IPS-NIHi7 (cell line): Measurements from ENCODE around the gene ZNF248.

Experiments used
- DNase-seq: peaks from one replicate; pipeline ENCODE4 v3.0.0; 2012; ENCODE audit warnings: mixed read lengths; ENCODE audit errors: extremely low spot score

Gene ZNF248

DNA sequence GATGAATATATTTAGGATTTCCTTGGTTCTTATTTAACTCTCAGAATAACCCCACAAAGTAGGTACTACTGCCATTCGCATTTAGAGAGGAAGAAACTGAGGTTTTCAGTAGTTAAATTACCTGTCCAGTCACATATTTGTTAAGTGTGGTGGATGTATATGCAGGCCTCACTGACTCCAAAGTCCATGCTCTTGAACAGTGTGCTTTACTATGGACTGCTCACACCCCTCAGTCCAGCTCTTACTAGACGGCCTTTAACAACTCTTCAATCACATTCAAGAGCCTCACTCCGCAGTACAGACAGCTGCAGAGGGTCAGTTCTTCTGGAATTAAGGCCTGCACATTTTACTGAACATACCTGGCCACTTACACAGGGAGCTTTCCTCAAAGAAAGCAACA, 36.2 kb downstream of the ZNF248 start:
- DNase-seq: no peak

- DNase-seq: no peak
Observed at GRCh38 chr10:37819797-37820196, 37.6 kb downstream of the ZNF248 start.

GRCh38 chr10:37816290-37816689, 41.1 kb downstream of the ZNF248 start:
- no peak for DNase-seq

DNA sequence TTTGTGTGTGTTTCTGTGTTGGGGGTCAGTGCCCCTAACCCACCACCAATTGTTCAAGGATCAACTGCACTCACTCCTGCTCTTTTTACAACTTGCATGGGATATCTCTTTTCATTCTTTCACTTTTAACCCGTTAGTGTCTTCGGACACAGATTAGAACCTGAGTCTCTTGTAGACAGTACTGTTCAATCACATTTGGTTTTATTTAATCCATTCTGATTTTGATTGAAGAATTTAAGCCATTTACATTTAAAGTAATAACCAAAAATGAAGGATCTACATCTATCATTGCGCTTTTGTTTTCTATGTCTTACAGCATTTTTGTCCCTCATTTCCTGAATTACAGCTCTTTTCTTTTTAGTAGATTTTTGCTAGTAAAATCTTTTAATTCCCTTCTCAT, 43.6 kb downstream of the ZNF248 start:
- DNase-seq: no peak

GRCh38 chr10:37812290-37812689, 45.1 kb downstream of the ZNF248 start:
- DNase-seq: no peak

DNA sequence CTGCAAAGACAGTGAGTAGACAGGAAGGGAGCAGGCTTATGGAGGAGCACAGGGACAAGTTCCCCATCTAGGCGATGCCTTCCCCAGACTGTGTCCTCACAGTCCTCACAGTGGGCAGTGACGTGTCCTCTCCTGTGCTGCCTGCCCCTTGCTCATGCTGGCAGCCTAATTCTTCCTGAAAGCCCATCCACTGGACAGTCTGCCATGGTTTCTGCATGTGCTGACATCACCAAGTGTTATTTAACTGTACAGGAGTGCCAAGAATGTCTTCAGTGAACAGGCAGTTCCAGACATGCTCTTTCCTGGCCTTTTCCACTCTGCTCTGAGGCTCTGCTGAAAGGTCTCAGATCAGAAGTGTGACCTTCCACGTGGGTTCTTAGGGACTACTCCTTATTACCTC, 54.1 kb downstream of the ZNF248 start:
- no peak for DNase-seq

- DNase-seq: no peak
Observed at GRCh38 chr10:37801557-37801956, 55.9 kb downstream of the ZNF248 start.

DNA sequence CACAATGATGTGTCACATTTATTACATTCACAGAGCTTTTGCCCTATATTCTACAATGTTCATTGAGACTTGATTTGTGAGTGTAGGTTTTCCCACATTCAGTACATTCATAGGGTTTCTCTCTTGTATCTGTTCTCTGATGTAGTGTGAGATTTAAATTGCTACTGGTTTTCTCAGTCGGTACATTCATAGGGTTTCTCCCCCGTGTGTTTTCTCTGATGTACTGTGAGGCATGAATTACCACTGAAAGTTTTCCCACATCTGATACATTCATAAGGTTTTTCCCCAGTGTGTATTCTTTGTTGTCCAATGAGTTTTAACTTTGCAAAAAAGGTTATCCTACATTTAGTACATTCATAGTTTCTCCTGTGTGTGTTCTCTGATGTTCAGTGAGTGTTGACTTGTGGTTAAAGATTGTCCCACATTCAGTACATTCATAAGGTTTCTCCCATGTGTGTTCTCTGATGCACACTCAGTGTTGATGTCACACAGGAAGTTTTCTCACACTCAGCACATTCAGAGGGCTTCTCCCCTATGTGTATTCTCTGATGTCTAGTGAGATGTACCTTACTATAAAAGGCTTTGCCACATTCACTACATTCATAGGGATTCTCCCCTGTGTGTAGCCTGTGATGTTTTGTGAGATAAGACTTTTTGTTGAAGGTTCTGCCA, 63.0 kb downstream of the ZNF248 start:
- DNase-seq: no peak

DNA sequence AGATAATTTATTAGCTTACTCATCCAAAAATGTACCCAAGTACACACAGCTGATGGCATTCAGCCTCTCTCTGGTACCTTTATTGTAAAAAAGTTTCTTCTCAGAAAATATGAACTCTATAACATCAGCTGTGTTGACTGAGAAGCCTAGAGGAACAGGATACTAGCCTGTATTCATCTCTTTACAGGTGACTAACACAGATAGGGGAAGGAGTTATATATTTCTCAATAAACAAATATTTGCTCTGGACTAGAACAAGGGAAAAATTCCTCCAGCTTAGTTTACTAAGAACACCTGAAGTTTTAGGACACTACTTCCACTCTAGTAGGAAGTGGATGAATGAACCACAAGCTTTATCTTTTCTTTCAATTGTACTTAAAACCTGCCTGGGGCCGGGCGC, 67.8 kb downstream of the ZNF248 start:
- DNase-seq: no peak

DNA sequence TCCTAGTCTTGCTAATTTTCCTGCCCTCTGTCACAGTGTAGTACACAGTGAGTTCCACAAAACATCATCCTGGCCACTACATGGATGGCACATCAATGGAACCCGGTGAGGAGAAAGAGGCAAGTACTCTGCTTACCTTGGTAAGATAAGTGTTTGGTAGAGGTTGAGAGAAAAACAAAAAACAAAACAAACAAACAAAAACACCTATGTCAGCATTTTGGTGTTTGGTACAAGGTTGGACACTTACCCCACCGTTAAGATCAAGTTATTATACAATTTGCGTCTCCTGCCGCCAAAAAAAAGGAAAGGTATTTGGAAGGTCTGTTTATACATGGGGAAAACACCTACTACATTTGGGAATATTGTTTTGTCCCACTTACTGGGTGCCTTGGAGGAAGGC, 72.7 kb downstream of the ZNF248 start:
- no peak for DNase-seq

GRCh38 chr10:37780536-37780935, 76.9 kb downstream of the ZNF248 start:
- DNase-seq: no peak

GRCh38 chr10:37777056-37777455, 80.4 kb downstream of the ZNF248 start:
- no peak for DNase-seq

GRCh38 chr10:37775612-37776011, 81.8 kb downstream of the ZNF248 start:
- DNase-seq: no peak

DNA sequence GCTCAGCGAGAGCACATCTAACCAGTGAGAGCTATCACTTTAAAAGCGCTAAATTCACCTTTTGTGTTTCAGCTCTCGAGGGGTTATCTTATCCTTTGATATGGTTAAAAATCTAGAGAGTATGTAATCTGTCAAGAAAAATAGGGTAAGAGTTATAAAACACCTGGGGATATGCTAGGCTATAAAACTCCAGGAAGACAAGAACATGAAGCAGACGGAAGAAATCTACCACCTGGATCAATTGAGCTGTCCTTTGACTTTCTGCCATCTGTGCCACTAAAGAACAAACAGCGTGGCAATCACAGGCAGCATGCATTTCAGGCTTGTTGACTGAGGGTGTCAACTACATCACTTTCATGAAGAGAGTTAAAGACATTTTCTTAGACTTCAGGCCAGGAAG, 83.1 kb downstream of the ZNF248 start:
- DNase-seq: no peak

DNA sequence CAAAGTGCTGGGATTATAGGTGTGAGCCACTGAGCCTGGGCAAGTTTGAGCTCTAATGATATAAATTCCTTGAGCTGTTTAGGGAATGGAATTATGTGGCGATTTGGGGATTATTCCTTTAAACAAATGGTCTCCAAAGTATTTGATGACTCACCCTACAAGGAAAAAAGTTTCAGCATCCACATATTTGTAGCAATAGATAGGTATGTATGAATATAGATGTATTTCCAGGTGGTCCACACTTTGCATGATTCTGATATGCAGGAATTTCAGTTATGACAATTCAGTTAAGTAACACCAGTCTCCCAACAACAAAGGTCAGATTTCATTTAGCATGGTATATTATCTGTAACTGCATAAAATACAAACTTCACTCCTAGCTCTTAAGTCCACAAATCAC, 92.2 kb downstream of the ZNF248 start:
- DNase-seq: no peak

DNA sequence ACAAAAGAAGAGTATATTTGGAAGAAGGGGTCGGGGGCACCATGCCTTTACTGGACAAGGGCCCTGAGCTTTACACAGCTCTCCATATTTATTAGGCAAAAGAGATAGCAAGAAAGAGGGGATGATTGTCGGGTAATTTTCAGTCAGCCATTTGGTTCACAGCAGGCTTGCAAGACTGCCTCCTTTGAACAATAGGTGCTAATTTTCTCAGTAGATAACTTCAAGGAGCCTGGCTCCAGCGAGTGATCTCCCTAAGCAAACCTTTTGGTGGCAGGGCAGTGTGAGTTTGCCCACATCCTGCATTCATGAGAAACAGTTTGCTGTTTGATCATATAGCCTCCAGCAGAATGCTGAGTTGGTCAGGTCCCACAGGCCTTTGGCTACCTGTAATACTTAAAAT, 94.3 kb downstream of the ZNF248 start:
- DNase-seq: no peak

GRCh38 chr10:37762287-37762686, 95.1 kb downstream of the ZNF248 start:
- DNase-seq: no peak

DNA sequence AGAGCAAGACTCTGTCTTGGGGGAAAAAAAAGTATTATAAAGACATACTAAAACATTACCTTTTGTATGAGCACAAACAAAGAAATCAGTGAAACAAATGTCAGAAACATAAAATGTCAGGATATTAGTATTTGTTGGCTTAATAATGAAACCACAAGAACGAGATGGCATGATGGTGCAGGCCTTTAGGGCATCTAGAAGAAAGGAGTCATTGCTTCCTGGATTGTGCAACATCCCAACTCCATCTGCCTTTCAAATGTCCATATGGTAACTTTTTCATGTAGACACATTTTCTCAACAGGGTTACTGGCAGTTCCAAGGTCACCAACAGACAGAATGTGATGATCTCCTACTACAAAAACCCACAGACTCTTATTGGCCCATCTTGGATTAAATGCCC, 96.6 kb downstream of the ZNF248 start:
- no peak for DNase-seq

DNA sequence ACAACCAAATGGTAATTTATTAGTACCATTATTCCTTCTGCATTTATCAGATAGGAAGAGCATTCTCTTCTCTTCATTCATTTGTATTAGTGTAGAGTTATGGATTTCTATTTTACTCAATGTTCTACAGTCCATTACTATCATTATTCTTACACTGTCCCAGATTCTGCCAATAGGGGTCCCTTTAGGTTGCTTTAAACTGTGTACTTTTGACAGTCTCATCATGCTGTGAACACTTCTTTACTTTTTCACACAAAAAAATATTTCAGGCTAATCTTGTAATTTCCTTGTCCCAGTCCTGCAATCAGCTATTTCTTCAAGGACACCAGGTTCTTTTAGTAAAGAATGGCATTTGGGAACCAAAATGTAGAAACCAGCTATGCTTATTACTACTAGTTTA, 99.3 kb downstream of the ZNF248 start:
- DNase-seq: no peak

- DNase-seq: peak; percentile 11
Observed at GRCh38 chr10:37754538-37755323, 102.7 kb downstream of the ZNF248 start.

GRCh38 chr10:37752334-37752875, 105.0 kb downstream of the ZNF248 start:
- DNase-seq: no peak

DNA sequence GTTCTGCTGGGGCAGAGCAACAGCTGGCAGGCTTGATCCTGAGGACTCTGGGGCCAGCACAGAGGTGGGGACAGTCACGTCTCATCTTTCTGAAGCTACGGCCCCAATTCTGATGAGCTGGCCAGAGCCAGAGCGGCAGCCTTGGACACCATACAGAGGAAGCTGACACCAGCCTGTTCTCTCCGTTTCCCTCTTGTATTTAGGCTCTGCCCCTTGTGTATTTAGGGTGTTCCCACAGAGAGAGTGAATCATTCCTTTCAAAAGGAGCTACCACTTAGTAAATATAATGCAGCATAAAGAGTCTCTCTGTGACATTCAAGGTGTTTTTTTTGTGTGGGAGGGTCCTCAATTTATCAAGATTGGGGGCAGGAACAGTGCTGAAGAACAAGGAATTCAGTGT, 109.2 kb downstream of the ZNF248 start:
- no peak for DNase-seq

DNA sequence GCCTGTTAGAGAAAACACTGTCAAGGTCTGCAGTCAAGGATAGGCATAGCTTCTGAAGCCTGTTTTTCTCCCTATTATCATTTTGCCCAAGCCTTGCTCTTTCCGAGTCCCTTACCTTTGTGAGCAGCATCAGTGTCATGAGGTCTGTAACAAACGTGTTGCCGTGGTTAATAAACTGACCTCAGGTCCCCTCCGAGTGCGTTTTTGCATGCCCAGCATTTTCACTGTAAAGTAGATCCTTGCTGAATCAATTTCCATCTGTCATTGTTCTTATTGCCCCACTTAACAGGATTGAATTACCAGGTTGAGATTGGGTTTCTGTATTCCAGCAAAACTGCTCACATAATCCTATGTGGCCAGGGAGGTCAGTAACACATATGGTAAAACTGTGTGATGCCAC, 110.3 kb downstream of the ZNF248 start:
- no peak for DNase-seq
